ENCODE measurements around the gene TRMT61A.

- TF ChIP-seq CTCF (IDR thresholded peaks at IDR 0.05) (peak in 2 of 6 experiments; percentile 5 to 10), POLR2A (IDR thresholded peaks at IDR 0.05) (peak in 1 of 2 donors; percentile 62)
These were observed 21.7 kb downstream of the TRMT61A start for GRCh38 chr14:103550451-103551337.

Measured in thyroid gland (tissue), 4 donors.